22Rv1 (cell line): Measurements from ENCODE around the gene CNPY4.

Experiments
- ZFX ChIP-seq: fragments of 450-650 bp; IDR thresholded peaks from 2 replicates; pipeline ENCODE4 v1.6.1; 2017; ENCODE audit warnings: antibody characterized with exemption, borderline replicate concordance
- TF ChIP-seq, protein P1 (sequence below): fragments of 450-650 bp; IDR thresholded peaks from 2 replicates; pipeline ENCODE4 v1.5.1; 2017; ENCODE audit warnings: mild to moderate bottlenecking

DNA sequence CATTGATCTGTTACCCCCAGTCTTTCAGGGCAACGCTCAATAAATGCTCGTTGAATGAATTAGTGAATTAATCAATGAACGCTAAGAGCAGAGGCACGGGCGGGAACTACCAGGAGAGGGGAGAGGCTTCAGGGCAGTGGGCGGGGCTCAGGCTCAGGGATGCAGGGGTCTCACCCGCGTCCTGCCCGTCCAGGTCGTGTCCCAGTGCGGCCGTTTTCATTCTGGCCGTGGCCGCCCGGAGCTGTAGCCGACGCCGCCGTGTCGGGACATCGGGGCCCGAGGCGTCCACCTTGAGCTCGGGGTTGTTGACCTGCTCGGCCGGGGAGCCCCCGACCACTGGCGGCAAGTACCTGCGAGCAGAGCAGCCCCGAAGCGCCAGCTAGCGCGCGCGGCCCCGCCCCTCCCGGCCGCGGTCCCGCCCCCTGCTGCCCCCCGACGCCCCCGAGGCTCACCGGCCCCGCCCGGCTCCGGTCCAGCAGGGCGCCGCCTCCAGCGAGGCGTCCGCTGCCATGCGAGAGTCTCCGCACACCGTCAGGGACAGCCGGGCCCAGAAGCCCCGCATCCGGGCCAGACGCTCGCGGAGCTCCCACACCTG is 51.8 kb downstream of the CNPY4 start:
- TF ChIP-seq, protein P1, sequence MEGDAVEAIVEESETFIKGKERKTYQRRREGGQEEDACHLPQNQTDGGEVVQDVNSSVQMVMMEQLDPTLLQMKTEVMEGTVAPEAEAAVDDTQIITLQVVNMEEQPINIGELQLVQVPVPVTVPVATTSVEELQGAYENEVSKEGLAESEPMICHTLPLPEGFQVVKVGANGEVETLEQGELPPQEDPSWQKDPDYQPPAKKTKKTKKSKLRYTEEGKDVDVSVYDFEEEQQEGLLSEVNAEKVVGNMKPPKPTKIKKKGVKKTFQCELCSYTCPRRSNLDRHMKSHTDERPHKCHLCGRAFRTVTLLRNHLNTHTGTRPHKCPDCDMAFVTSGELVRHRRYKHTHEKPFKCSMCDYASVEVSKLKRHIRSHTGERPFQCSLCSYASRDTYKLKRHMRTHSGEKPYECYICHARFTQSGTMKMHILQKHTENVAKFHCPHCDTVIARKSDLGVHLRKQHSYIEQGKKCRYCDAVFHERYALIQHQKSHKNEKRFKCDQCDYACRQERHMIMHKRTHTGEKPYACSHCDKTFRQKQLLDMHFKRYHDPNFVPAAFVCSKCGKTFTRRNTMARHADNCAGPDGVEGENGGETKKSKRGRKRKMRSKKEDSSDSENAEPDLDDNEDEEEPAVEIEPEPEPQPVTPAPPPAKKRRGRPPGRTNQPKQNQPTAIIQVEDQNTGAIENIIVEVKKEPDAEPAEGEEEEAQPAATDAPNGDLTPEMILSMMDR = no peak
- no peak for TF ChIP-seq ZFX
